Skin epidermis (tissue), 12 donors: ENCODE measurements around the gene ZNF764.

Source experiments
- H3K27ac ChIP-seq, 21 experiments: fragments of 200-600 bp; sonication (generic) in 11 of 21; one replicate each; pipeline ENCODE4 v1.5.0; 2020; ENCODE audit warnings: mild to moderate bottlenecking in 3 of 21, inconsistent platforms in 2 of 21, moderate library complexity in 2 of 21
- H3K4me3 ChIP-seq, 7 experiments: fragments of 200-600 bp; sonication (generic) in 2 of 7; one replicate each; pipeline ENCODE4 v1.5.0; 2020; ENCODE audit warnings: inconsistent platforms in 2 of 7, mild to moderate bottlenecking in 2 of 7, moderate library complexity in 1 of 7

The ZNF764 gene

GRCh38 chr16:30519120-30520049, 38.8 kb downstream of the ZNF764 start:
- Histone ChIP-seq H3K4me3 (no peak overlapping the region), H3K27ac (no peak overlapping the region)

GRCh38 chr16:30518552-30518951, 39.6 kb downstream of the ZNF764 start:
- H3K4me3 ChIP-seq: no peak overlapping the region
- H3K27ac ChIP-seq: no peak overlapping the region

- Histone ChIP-seq H3K27ac (no peak overlapping the region), H3K4me3 (no peak overlapping the region)
Observed at GRCh38 chr16:30515275-30515674, 42.9 kb downstream of the ZNF764 start.

- no peak overlapping the region for H3K27ac ChIP-seq
Observed at GRCh38 chr16:30511509-30511908, 46.7 kb downstream of the ZNF764 start.

GRCh38 chr16:30510376-30510938, 47.7 kb downstream of the ZNF764 start:
- no peak overlapping the region for H3K4me3 ChIP-seq
- H3K27ac ChIP-seq: no peak overlapping the region

More at GRCh38 chr16:30511509-30511908, 46.7 kb downstream of the ZNF764 start:
- no peak overlapping the region for H3K4me3 ChIP-seq

GRCh38 chr16:30509081-30509765, 49.0 kb downstream of the ZNF764 start:
- no peak overlapping the region for H3K4me3 ChIP-seq
- no peak overlapping the region for H3K27ac ChIP-seq
